Measurements from ENCODE around the gene POLD4. TPM values are rescaled to one million over a fixed set of nuclear protein-coding genes. Genes with fewer than 3 reads are reported as not detected.

Gene POLD4
- total RNA-seq, 1 experiment from 2014 or later: 19.5 TPM

DNA sequence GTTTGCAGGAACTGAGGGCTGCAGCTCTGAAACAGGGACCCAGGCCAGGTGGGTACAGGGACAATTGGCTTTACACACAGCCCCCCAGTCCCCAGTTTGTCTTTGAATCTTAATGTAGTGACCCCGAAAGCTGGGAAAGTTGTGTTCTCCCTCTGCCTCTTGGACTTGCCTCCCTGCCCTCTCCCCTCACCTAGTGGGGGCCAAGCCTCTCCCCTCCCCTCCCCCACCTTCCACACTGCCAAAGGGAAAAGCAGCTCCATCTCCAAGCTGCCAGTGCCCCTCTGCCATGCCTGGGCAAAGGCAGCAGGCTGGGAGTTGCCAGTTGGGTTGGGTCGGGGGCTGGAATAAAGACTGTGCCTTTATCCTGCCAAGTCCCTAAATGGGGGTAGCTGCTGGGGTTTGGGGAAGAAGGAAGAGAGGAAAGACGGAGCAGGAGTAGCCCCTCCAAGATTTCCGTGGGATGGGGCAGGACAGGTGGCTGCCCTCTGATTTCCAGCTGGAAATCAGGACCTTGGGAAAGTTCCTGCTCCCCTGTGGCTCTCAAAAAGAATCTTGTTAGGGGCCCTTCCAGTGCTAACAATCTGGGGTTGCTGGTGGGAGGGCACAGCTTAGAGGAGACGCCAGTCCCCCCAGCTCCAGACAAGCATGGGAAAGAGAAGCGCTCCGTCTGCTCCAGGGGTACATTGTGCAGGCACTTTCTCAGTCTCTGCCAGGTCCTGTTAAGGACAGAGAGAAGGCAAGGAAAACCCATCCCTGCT lies 22.9 kb upstream of the POLD4 start:
- no peaks in the 10 kb centered on the region for H3K36me3 Mint-ChIP-seq (ENCODE audit: insufficient read depth in 1 of 3, low read depth in 3 of 3)
- no peak overlapping the region for H3T11ph ChIP-seq (ENCODE audit: low read length)
- H3K4me1 Mint-ChIP-seq: peaks cover 43 to 52% of the 10 kb centered on the region in 2 experiments
- no peak overlapping the region for H2AFZ ChIP-seq (ENCODE audit: low read length)
- no peak overlapping the region for H2AK5ac ChIP-seq (ENCODE audit: insufficient read length, low read length)
- H3K9me3 Mint-ChIP-seq: no peaks in the 10 kb centered on the region; a peak in 2 of 5 replicates
- H3K27me3 ChIP-seq (ENCODE audit: insufficient read depth, low read length): peaks cover 10% of the 10 kb centered on the region; the same call in 1 of the 2 replicates
- no peaks in the 10 kb centered on the region for H4K20me1 ChIP-seq (ENCODE audit: control insufficient read depth, insufficient read depth, insufficient read length)
- H3K79me2 ChIP-seq (ENCODE audit: insufficient read depth, low read length): no peaks in the 10 kb centered on the region
- H3K9me3 ChIP-seq (ENCODE audit: control insufficient read depth, low read depth, low read length): no peaks in the 10 kb centered on the region
- TF ChIP-seq, protein P1, sequence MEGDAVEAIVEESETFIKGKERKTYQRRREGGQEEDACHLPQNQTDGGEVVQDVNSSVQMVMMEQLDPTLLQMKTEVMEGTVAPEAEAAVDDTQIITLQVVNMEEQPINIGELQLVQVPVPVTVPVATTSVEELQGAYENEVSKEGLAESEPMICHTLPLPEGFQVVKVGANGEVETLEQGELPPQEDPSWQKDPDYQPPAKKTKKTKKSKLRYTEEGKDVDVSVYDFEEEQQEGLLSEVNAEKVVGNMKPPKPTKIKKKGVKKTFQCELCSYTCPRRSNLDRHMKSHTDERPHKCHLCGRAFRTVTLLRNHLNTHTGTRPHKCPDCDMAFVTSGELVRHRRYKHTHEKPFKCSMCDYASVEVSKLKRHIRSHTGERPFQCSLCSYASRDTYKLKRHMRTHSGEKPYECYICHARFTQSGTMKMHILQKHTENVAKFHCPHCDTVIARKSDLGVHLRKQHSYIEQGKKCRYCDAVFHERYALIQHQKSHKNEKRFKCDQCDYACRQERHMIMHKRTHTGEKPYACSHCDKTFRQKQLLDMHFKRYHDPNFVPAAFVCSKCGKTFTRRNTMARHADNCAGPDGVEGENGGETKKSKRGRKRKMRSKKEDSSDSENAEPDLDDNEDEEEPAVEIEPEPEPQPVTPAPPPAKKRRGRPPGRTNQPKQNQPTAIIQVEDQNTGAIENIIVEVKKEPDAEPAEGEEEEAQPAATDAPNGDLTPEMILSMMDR (conservative IDR thresholded peaks at IDR 0.05): no peak
- H3K23ac ChIP-seq (ENCODE audit: insufficient read length, low read depth, low read length): no peak overlapping the region
- H3K4ac ChIP-seq (ENCODE audit: low read depth, low read length): no peak overlapping the region
- H3K4me2 ChIP-seq (ENCODE audit: insufficient read depth, insufficient read length, low read length): peak overlapping the region; percentile 51
- no peak overlapping the region for H4K5ac ChIP-seq (ENCODE audit: insufficient read length, low read depth, low read length)
- H3K14ac ChIP-seq (ENCODE audit: insufficient read depth, low read length): no peak overlapping the region
- H2BK15ac ChIP-seq (ENCODE audit: low read depth, low read length): no peak overlapping the region
- no peaks in the 10 kb centered on the region for H3K79me1 ChIP-seq (ENCODE audit: insufficient read depth, low read depth, low read length, poor library complexity, severe bottlenecking)
- no peak overlapping the region for H3K18ac ChIP-seq (ENCODE audit: insufficient read length, low read depth, low read length)
- H3K4me3 Mint-ChIP-seq: peak overlapping the region; percentile 36 to 80
- H2BK5ac ChIP-seq (ENCODE audit: insufficient read length, low read length): no peak overlapping the region
- no peak overlapping the region for H2BK12ac ChIP-seq (ENCODE audit: insufficient read length, low read depth, low read length)
- no peak overlapping the region for H3K27ac ChIP-seq (ENCODE audit: insufficient read length, low read depth, low read length)
- WGBS (ENCODE audit: extremely low coverage, insufficient read length, low lambda C conversion rate): no CpG with 5 or more reads among the region's 7 CpGs
- H3K56ac ChIP-seq (ENCODE audit: insufficient read length, low read depth, low read length): no peak overlapping the region
- no peak for DNase-seq
- H2BK20ac ChIP-seq (ENCODE audit: low read depth, low read length, poor library complexity, severe bottlenecking): no peak overlapping the region
- no peak overlapping the region for H4K8ac ChIP-seq (replicated peaks; ENCODE audit: insufficient read length, low read depth, low read length)
- H3K9ac ChIP-seq (ENCODE audit: extremely low read depth, insufficient read length, low read length): no peak overlapping the region
- H4K91ac ChIP-seq (ENCODE audit: insufficient read length, low read depth, low read length): no peak overlapping the region
- H2BK120ac ChIP-seq (ENCODE audit: low read depth, low read length, poor library complexity, severe bottlenecking): no peak overlapping the region
- H3K4me1 ChIP-seq (ENCODE audit: insufficient read depth, low read length): no peaks in the 10 kb centered on the region; the same call in 1 of the 2 replicates
- H3K23me2 ChIP-seq (ENCODE audit: insufficient read length, low read depth, low read length, poor library complexity, severe bottlenecking): peaks cover 30% of the 10 kb centered on the region
- peaks cover 71% of the 10 kb centered on the region for H3K27me3 Mint-ChIP-seq (ENCODE audit: low read depth)
- no peak overlapping the region for H3K27ac Mint-ChIP-seq

All from H9 (cell line).